ENCODE data around the gene HPS3.

- TF ChIP-seq RFX5 (IDR thresholded peaks at IDR 0.05) (no peak), SMC3 (IDR thresholded peaks at IDR 0.05) (no peak), CHD4 (IDR thresholded peaks at IDR 0.05; ENCODE audit: borderline replicate concordance) (no peak), EP300 (IDR thresholded peaks at IDR 0.05) (no peak), TFCP2L1 (CRISPR knock-in tag; IDR thresholded peaks at IDR 0.05) (no peak), POLR2A (IDR thresholded peaks at IDR 0.05; ENCODE audit: low read length) (no peak), KDM1A (IDR thresholded peaks at IDR 0.05; ENCODE audit: low read depth) (no peak), HMGXB4 (CRISPR knock-in tag; IDR thresholded peaks at IDR 0.05; ENCODE audit: borderline replicate concordance) (no peak), RNF2 (IDR thresholded peaks at IDR 0.05; ENCODE audit: borderline replicate concordance, low read depth) (no peak)
- TF ChIP-seq, protein P1, sequence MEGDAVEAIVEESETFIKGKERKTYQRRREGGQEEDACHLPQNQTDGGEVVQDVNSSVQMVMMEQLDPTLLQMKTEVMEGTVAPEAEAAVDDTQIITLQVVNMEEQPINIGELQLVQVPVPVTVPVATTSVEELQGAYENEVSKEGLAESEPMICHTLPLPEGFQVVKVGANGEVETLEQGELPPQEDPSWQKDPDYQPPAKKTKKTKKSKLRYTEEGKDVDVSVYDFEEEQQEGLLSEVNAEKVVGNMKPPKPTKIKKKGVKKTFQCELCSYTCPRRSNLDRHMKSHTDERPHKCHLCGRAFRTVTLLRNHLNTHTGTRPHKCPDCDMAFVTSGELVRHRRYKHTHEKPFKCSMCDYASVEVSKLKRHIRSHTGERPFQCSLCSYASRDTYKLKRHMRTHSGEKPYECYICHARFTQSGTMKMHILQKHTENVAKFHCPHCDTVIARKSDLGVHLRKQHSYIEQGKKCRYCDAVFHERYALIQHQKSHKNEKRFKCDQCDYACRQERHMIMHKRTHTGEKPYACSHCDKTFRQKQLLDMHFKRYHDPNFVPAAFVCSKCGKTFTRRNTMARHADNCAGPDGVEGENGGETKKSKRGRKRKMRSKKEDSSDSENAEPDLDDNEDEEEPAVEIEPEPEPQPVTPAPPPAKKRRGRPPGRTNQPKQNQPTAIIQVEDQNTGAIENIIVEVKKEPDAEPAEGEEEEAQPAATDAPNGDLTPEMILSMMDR (IDR thresholded peaks at IDR 0.05), result no peak
These were observed 21.0 kb downstream of the HPS3 start for GRCh38 chr3:149150436-149150835.
